OCI-LY7 (cell line): ENCODE measurements around the gene PAH. TPM values are rescaled to one million over a fixed set of nuclear protein-coding genes. Genes with fewer than 3 reads are reported as not detected.

Source experiments
- BruUV-seq: library from RNA; stranded (reverse); fragments of 400-500 nt; replicated peaks from 2 replicates; lab custom pipeline; 2021; lab: Mats Ljungman, UMichigan
- CTCF ChIA-PET: fragments of 300-600 bp; sonication (Branson Sonifier 250); formaldehyde crosslinking; loops from one replicate; lab custom pipeline; 2022; ENCODE audit warnings: antibody characterized with exemption; ENCODE audit not compliant: unreplicated experiment; lab: Charles Lee
- POLR2A ChIA-PET: fragments of 300-600 bp; sonication (Branson Sonifier 250); formaldehyde crosslinking; loops from one replicate; lab custom pipeline; 2022; ENCODE audit warnings: antibody characterized with exemption; lab: Charles Lee
- DNase-seq: peaks from one replicate; pipeline ENCODE4 v3.0.0-alpha.2; 2015; ENCODE audit warnings: low spot score
- H2AFZ ChIP-seq: fragments of 200-600 bp; sonication (generic), shearing (Covaris generic); 2 replicates; pipeline ENCODE4 v1.6.1; 2014; ENCODE audit warnings: mild to moderate bottlenecking, antibody characterized with exemption, low read length, moderate library complexity
- H3K27ac ChIP-seq: fragments of 200-600 bp; sonication (generic); 2 replicates; pipeline ENCODE4 v1.5.1; 2014; ENCODE audit warnings: mixed run types, low read depth, mild to moderate bottlenecking, moderate library complexity, low read length, inconsistent platforms; ENCODE audit not compliant: poor library complexity, severe bottlenecking
- H3K36me3 ChIP-seq: fragments of 200-600 bp; sonication (generic); 2 replicates; pipeline ENCODE4 v1.6.1; 2014; ENCODE audit warnings: mild to moderate bottlenecking, antibody characterized with exemption, low read length, moderate library complexity, mixed read lengths; ENCODE audit not compliant: insufficient read depth
- H3K4me1 ChIP-seq: fragments of 200-600 bp; sonication (generic); 2 replicates; pipeline ENCODE4 v1.5.1; 2014; ENCODE audit warnings: mild to moderate bottlenecking, low read length; ENCODE audit not compliant: insufficient read depth, poor library complexity, severe bottlenecking
- H3K4me2 ChIP-seq: fragments of 200-600 bp; sonication (generic); 2 replicates; pipeline ENCODE4 v1.6.1; 2014; ENCODE audit warnings: mild to moderate bottlenecking, low read length
- H3K4me3 ChIP-seq: fragments of 200-600 bp; sonication (generic); 2 replicates; pipeline ENCODE4 v1.5.1; 2014; ENCODE audit warnings: mild to moderate bottlenecking, low read depth, low read length; ENCODE audit not compliant: poor library complexity, severe bottlenecking
- H3K79me2 ChIP-seq: fragments of 200-600 bp; sonication (generic); 2 replicates; pipeline ENCODE4 v1.6.1; 2016; ENCODE audit warnings: low read depth, mild to moderate bottlenecking, low read length, moderate library complexity, mixed read lengths; ENCODE audit not compliant: insufficient read depth
- H3K9me2 ChIP-seq: fragments of 200-600 bp; sonication (generic); 2 replicates; pipeline ENCODE4 v1.6.1; 2016; ENCODE audit warnings: mild to moderate bottlenecking, low read length, mixed read lengths; ENCODE audit not compliant: insufficient read depth
- H3K9me3 ChIP-seq: fragments of 200-600 bp; sonication (generic); 2 replicates; pipeline ENCODE4 v1.6.1; 2014; ENCODE audit warnings: mild to moderate bottlenecking, mixed run types, low read length, mixed read lengths
- H4K20me1 ChIP-seq: fragments of 200-600 bp; sonication (generic); 2 replicates; pipeline ENCODE4 v1.6.1; 2014; ENCODE audit warnings: mild to moderate bottlenecking, antibody characterized with exemption, low read length, moderate library complexity, mixed read lengths; ENCODE audit not compliant: insufficient read depth
- EZH2phosphoT487 ChIP-seq: fragments of 200-600 bp; sonication (generic); IDR thresholded peaks from 2 replicates; pipeline ENCODE4 v1.6.1; 2018; ENCODE audit warnings: low read depth, borderline replicate concordance, mild to moderate bottlenecking, mixed run types, antibody characterized with exemption, low read length, moderate library complexity, mixed read lengths
- intact Hi-C: fragments of 100-400 bp; cut with micrococcal nuclease; formaldehyde crosslinking; loops from one replicate; pipeline ENCODE4 v1.10.0; 2022; ENCODE audit not compliant: unreplicated experiment
- total RNA-seq, 2 experiments: library from RNA; depleted of rRNA in 1 of 2; stranded (reverse); fragments of >200 nt in 1 of 2; shearing (Covaris generic) in 1 of 2; gene quantifications; 2 replicates each; pipeline ENCODE4 v1.2.3, GENCODE V29; 2014 to 2022
- TF ChIP-seq, protein P1 (sequence below): fragments of 200-600 bp; sonication (generic); conservative IDR thresholded peaks from 2 replicates; pipeline ENCODE4 v1.5.1; 2014; ENCODE audit warnings: mild to moderate bottlenecking, antibody characterized with exemption, low read length, moderate library complexity, mixed read lengths

PAH gene
- total RNA-seq, 2 experiments from 2014 or later, result not detected

DNA sequence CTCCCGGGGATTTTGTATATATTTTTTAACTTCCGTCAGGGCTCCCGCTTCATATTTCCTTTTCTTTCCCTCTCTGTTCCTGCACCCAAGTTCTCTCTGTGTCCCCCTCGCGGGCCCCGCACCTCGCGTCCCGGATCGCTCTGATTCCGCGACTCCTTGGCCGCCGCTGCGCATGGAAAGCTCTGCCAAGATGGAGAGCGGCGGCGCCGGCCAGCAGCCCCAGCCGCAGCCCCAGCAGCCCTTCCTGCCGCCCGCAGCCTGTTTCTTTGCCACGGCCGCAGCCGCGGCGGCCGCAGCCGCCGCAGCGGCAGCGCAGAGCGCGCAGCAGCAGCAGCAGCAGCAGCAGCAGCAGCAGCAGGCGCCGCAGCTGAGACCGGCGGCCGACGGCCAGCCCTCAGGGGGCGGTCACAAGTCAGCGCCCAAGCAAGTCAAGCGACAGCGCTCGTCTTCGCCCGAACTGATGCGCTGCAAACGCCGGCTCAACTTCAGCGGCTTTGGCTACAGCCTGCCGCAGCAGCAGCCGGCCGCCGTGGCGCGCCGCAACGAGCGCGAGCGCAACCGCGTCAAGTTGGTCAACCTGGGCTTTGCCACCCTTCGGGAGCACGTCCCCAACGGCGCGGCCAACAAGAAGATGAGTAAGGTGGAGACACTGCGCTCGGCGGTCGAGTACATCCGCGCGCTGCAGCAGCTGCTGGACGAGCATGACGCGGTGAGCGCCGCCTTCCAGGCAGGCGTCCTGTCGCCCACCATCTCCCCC, 41.2 kb upstream of the PAH start:
- Histone ChIP-seq H3K27ac (no peak overlapping the region), H3K4me3 (no peak overlapping the region), H2AFZ (no peak overlapping the region)

GRCh38 chr12:102957339-102958050, 40.5 kb upstream of the PAH start, which contains the start of gene ASCL1:
Gene ASCL1 (plus strand): TSS chr12:102957674. CDS start chr12:102958245, 571 bp downstream.
- intact Hi-C loops, result no loop called here
- no TSS peak for BruUV-seq
- CTCF ChIA-PET, result no interaction called here

More for the DNA sequence above, 41.2 kb upstream of the PAH start:
- ChIA-PET CTCF (no interaction called here), POLR2A (no interaction called here)
- Histone ChIP-seq H3K4me1 (no peaks in the 10 kb centered on the region), H4K20me1 (no peaks in the 10 kb centered on the region), H3K79me2 (no peaks in the 10 kb centered on the region), H3K36me3 (no peaks in the 10 kb centered on the region), H3K9me2 (no peaks in the 10 kb centered on the region), H3K9me3 (no peaks in the 10 kb centered on the region), H3K4me2 (no peak overlapping the region)
- intact Hi-C loops, result no loop called here
- TF ChIP-seq EZH2phosphoT487, result no peak
- TF ChIP-seq, protein P1, sequence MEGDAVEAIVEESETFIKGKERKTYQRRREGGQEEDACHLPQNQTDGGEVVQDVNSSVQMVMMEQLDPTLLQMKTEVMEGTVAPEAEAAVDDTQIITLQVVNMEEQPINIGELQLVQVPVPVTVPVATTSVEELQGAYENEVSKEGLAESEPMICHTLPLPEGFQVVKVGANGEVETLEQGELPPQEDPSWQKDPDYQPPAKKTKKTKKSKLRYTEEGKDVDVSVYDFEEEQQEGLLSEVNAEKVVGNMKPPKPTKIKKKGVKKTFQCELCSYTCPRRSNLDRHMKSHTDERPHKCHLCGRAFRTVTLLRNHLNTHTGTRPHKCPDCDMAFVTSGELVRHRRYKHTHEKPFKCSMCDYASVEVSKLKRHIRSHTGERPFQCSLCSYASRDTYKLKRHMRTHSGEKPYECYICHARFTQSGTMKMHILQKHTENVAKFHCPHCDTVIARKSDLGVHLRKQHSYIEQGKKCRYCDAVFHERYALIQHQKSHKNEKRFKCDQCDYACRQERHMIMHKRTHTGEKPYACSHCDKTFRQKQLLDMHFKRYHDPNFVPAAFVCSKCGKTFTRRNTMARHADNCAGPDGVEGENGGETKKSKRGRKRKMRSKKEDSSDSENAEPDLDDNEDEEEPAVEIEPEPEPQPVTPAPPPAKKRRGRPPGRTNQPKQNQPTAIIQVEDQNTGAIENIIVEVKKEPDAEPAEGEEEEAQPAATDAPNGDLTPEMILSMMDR, result no peak
- no TSS peak for BruUV-seq
- DNase-seq, result no peak

More at GRCh38 chr12:102957339-102958050, 40.5 kb upstream of the PAH start, which contains the start of gene ASCL1:
- H3K4me3 ChIP-seq, result no peak within 1 kb of the TSS
- H3K79me2 ChIP-seq, result no peaks in the 10 kb centered on the region
- TF ChIP-seq, protein P1, result no peak
- TF ChIP-seq EZH2phosphoT487, result no peak
- no peaks in the 10 kb centered on the region for H4K20me1 ChIP-seq
- H3K27ac ChIP-seq, result no peak within 1 kb of the TSS
- DNase-seq, result no peak
- H3K36me3 ChIP-seq, result no peaks in the 10 kb centered on the region
- H2AFZ ChIP-seq, result no peak within 1 kb of the TSS
- POLR2A ChIA-PET, result no interaction called here
- no peaks in the 10 kb centered on the region for H3K4me1 ChIP-seq
- H3K4me2 ChIP-seq, result no peak within 1 kb of the TSS
- H3K9me2 ChIP-seq, result no peaks in the 10 kb centered on the region
- no peaks in the 10 kb centered on the region for H3K9me3 ChIP-seq
